KMS-11 (cell line): Measurements from ENCODE around the gene SERP2.

ENCODE experiments used
- H2AFZ ChIP-seq: fragments of 200-600 bp; sonication (generic); 2 replicates; pipeline ENCODE4 v1.6.1; 2016; ENCODE audit warnings: antibody characterized with exemption, mixed run types, low read depth
- H3K27ac ChIP-seq: fragments of 200-600 bp; sonication (generic); 2 replicates; pipeline ENCODE4 v1.6.1; 2016; ENCODE audit warnings: mild to moderate bottlenecking, mixed run types
- H3K27me3 ChIP-seq: fragments of 200-600 bp; sonication (generic); 2 replicates; pipeline ENCODE4 v1.6.1; 2017; ENCODE audit warnings: mild to moderate bottlenecking, low read depth, mixed run types, moderate library complexity; ENCODE audit not compliant: insufficient read depth
- H3K36me3 ChIP-seq: fragments of 200-600 bp; sonication (generic); 2 replicates; pipeline ENCODE4 v1.6.1; 2017; ENCODE audit warnings: mild to moderate bottlenecking, mixed run types; ENCODE audit not compliant: insufficient read depth
- H3K4me1 ChIP-seq: fragments of 200-600 bp; sonication (generic); 2 replicates; pipeline ENCODE4 v1.6.1; 2016; ENCODE audit warnings: mild to moderate bottlenecking, low read depth, mixed run types; ENCODE audit not compliant: poor library complexity, severe bottlenecking
- H3K4me2 ChIP-seq: fragments of 200-600 bp; sonication (generic); 2 replicates; pipeline ENCODE4 v1.7.0; 2016; ENCODE audit warnings: mild to moderate bottlenecking, mixed run types
- H3K4me3 ChIP-seq: fragments of 200-600 bp; sonication (generic); IDR thresholded peaks from 2 replicates; pipeline ENCODE4 v1.6.1; 2017; ENCODE audit warnings: low read depth, low read length, mixed read lengths; ENCODE audit not compliant: insufficient read depth
- H3K79me2 ChIP-seq: fragments of 200-600 bp; sonication (generic); 2 replicates; pipeline ENCODE4 v1.6.1; 2016; ENCODE audit warnings: low read depth, mixed run types; ENCODE audit not compliant: insufficient read depth
- H3K9ac ChIP-seq: fragments of 200-600 bp; sonication (generic); 2 replicates; pipeline ENCODE4 v1.6.1; 2016; ENCODE audit warnings: mild to moderate bottlenecking, mixed run types
- H4K20me1 ChIP-seq: fragments of 200-600 bp; sonication (generic); 2 replicates; pipeline ENCODE4 v1.6.1; 2016; ENCODE audit warnings: mild to moderate bottlenecking, mixed run types; ENCODE audit not compliant: insufficient read depth
- TF ChIP-seq, protein P1 (sequence below): fragments of 200-600 bp; sonication (generic); conservative IDR thresholded peaks from 2 replicates; pipeline ENCODE4 v1.6.1; 2017; ENCODE audit warnings: low read depth, mild to moderate bottlenecking, antibody characterized with exemption, low read length, moderate library complexity, mixed read lengths

The SERP2 gene

GRCh38 chr13:44380404-44381165 is 7.0 kb downstream of the SERP2 start:
- no peaks in the 10 kb centered on the region for H3K27me3 ChIP-seq
- H3K4me2 ChIP-seq: no peak overlapping the region
- no peak overlapping the region for H3K9ac ChIP-seq
- no peaks in the 10 kb centered on the region for H3K4me1 ChIP-seq
- H3K36me3 ChIP-seq: no peaks in the 10 kb centered on the region
- TF ChIP-seq, protein P1, sequence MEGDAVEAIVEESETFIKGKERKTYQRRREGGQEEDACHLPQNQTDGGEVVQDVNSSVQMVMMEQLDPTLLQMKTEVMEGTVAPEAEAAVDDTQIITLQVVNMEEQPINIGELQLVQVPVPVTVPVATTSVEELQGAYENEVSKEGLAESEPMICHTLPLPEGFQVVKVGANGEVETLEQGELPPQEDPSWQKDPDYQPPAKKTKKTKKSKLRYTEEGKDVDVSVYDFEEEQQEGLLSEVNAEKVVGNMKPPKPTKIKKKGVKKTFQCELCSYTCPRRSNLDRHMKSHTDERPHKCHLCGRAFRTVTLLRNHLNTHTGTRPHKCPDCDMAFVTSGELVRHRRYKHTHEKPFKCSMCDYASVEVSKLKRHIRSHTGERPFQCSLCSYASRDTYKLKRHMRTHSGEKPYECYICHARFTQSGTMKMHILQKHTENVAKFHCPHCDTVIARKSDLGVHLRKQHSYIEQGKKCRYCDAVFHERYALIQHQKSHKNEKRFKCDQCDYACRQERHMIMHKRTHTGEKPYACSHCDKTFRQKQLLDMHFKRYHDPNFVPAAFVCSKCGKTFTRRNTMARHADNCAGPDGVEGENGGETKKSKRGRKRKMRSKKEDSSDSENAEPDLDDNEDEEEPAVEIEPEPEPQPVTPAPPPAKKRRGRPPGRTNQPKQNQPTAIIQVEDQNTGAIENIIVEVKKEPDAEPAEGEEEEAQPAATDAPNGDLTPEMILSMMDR: no peak
- no peaks in the 10 kb centered on the region for H3K79me2 ChIP-seq
- H4K20me1 ChIP-seq: no peaks in the 10 kb centered on the region
- no peak overlapping the region for H3K27ac ChIP-seq
- no peak overlapping the region for H2AFZ ChIP-seq
- no peak overlapping the region for H3K4me3 ChIP-seq

GRCh38 chr13:44382635-44383145 is 9.1 kb downstream of the SERP2 start:
- no peaks in the 10 kb centered on the region for H3K27me3 ChIP-seq
- TF ChIP-seq, protein P1: no peak
- H3K4me3 ChIP-seq: no peak overlapping the region
- no peak overlapping the region for H3K27ac ChIP-seq
- no peaks in the 10 kb centered on the region for H3K36me3 ChIP-seq
- H4K20me1 ChIP-seq: no peaks in the 10 kb centered on the region
- no peaks in the 10 kb centered on the region for H3K4me1 ChIP-seq
- no peak overlapping the region for H2AFZ ChIP-seq
- no peak overlapping the region for H3K9ac ChIP-seq
- no peak overlapping the region for H3K4me2 ChIP-seq
- H3K79me2 ChIP-seq: no peaks in the 10 kb centered on the region

DNA sequence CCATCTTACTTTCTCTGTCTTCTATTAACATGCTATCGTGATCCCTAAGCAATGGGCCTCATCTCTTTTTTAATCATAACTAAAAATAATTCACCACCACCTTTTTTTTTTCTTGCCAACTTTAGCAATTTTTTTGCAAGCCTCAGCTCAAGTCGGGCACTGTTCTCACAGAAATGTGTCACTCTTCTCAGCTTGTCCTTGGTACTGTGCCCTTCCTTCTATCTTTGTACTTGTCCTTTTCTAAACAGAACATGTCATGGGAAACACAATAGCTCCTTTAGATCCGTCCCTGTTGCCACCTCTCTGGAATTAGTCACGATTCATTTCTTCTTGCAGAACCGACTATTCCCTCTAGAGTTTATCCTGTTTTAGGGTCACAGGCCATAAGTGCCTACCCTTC is 10.3 kb downstream of the SERP2 start:
- H3K9ac ChIP-seq: no peak overlapping the region
- TF ChIP-seq, protein P1: no peak

DNA sequence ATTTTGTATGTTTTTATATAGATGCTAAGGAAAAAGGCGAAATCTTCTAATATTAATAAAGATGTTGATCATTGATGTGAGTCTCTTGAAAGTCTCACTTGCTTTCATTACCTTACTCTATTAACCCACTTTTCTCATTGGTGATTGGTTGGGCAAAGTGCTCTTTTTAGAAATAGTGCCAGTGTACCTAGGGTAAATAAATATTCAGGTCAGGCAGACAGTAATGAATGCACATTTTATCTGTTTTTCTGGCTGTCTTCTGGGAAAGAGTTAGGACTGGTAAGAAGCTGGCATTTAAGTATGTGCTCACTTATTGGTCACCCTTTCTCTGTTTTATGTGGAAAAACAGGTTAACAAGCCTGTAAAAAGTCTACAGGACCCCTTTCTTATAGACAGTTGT is 11.2 kb downstream of the SERP2 start:
- Histone ChIP-seq H3K4me2 (no peak overlapping the region), H3K27ac (no peak overlapping the region), H3K9ac (no peak overlapping the region), H4K20me1 (no peaks in the 10 kb centered on the region), H3K4me1 (no peaks in the 10 kb centered on the region), H3K27me3 (no peaks in the 10 kb centered on the region), H3K79me2 (no peaks in the 10 kb centered on the region), H3K36me3 (no peaks in the 10 kb centered on the region), H2AFZ (no peak overlapping the region), H3K4me3 (no peak overlapping the region)
- TF ChIP-seq, protein P1: no peak

More for the DNA sequence above, 10.3 kb downstream of the SERP2 start:
- H3K36me3 ChIP-seq: no peaks in the 10 kb centered on the region
- no peaks in the 10 kb centered on the region for H3K27me3 ChIP-seq
- H3K27ac ChIP-seq: no peak overlapping the region
- H2AFZ ChIP-seq: no peak overlapping the region
- no peak overlapping the region for H3K4me2 ChIP-seq
- no peaks in the 10 kb centered on the region for H3K4me1 ChIP-seq
- no peaks in the 10 kb centered on the region for H4K20me1 ChIP-seq
- no peak overlapping the region for H3K4me3 ChIP-seq
- H3K79me2 ChIP-seq: no peaks in the 10 kb centered on the region
